ENCODE data around the gene TYW1B.
A peak's percentile ranks its signal among the peaks of the same experiment; 100 is the strongest.
"Not testable (repeated sequence)": the region's sequence is repeated elsewhere in the genome, so short reads cannot be mapped to it uniquely, and the experiment has no call there.

The TYW1B gene, protein sequence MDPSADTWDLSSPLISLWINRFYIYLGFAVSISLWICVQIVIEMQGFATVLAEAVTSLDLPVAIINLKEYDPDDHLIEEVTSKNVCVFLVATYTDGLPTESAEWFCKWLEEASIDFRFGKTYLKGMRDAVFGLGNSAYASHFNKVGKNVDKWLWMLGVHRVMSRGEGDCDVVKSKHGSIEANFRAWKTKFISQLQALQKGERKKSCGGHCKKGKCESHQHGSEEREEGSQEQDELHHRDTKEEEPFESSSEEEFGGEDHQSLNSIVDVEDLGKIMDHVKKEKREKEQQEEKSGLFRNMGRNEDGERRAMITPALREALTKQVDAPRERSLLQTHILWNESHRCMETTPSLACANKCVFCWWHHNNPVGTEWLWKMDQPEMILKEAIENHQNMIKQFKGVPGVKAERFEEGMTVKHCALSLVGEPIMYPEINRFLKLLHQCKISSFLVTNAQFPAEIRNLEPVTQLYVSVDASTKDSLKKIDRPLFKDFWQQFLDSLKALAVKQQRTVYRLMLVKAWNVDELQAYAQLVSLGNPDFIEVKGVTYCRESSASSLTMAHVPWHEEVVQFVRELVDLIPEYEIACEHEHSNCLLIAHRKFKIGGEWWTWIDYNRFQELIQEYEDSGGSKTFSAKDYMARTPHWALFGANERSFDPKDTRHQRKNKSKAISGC
- total RNA-seq, result 9.0 to 11.6 reads per million in 2 donors

DNA sequence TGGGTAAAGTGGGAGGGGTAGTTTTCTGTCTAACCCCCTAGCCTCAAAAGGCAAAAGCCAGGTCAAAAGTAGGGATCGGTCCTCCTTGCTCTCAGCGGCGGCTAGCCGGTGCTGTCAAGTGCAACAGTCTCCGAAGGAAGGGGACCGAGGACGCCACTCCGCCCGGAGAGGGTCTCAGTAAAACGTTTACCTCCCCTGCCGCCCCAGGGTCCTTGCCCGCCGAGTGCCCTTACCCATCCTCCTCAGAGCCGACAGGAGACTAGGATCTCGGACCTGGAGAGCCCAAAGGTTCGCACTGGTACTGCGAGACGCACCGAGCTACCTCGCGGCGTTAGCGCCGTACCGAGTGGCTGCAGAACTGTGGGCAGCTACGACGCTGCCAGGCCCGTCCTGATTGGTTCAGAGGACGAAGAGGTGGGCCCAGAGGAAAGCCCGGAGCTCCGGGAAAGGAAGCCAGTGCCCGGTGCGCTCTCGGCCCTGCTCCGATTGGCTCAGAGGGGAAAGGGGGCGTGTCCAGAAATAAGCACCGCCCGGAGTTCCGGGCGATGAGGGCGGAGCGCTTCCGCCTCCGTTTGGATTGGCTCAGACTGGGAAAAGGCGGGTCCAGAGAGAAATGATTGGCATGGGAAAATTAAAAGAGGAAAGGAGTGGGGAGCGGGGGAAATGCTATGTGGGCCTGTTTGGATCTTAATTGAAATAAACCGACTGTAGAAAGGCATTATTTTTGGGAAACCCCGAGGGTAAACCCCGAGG, at the start of gene TYW1B:
Gene TYW1B (minus strand): TSS at position 362 of the 753 bp plus-strand sequence. CDS start 125 bp downstream, at position 237.
- peak; percentile 86 for DNase-seq

DNA sequence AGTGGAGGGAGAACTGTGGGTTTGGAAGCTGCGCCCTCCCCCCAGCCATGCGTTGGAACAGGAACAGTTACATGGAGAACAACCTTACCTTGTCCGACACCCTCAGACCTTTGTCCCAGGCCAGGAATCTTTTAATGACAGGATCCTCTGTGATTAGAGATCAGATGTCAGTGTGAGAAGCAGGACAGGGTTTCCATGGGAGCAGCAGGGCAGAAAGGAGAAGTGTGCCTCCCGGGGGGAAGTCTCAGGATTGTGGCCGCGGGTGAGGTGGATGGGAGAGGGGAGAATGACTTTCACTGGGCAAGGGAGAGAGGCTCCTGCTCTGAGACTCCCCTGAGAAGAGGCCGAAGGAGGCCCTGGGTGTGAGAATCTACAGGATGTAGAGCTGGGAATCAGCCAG, 39.6 kb upstream of the TYW1B start:
- not testable (repeated sequence) for DNase-seq

DNA sequence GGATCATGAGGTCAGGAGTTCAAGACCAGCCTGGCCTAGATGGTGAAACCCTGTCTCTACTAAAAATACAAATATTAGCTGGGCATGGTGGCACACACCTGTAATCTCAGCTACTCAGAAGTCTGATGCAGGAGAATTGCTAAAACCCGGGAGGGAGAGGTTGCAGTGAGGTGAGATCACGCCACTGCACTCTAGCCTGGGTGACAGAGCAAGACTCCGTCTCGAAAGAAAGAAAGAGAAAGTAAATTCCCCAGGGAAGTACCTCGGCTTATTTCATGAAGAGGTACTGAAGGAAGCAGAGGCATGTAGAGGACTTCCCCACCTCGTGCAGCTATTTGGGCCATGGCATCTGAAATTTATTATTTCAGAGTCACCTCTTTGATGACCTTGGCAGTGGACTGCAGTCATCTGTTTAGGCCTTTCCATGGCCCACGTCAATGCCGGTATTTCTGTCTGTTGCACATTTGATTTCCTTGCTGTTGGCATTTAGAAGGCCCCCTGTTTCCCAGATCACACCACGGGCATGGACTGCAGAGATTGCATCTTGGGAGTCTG, 30.9 kb upstream of the TYW1B start:
- not testable (repeated sequence) for DNase-seq

DNA sequence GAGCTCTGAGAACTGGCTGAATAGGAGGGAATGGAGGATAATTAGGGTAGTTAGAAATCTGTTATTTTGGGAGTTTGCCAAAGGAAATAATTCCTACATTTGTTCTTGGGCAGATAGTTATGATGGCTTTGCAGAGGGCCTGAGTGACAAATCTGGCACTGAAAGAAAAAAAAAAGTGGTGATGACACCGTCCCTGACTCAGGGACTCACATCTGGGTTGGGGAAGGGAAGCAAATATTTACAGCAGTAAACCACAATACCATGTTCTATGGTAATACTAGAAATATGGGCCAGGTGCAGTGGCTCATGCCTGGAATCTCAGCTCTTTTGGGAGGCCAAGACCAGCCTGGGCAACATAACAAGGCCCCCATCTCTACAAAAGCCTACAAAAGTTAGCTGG, 29.9 kb upstream of the TYW1B start:
- not testable (repeated sequence) for DNase-seq

GRCh38 chr7:72855261-72855660, 27.3 kb upstream of the TYW1B start:
- DNase-seq, result not testable (repeated sequence)

DNA sequence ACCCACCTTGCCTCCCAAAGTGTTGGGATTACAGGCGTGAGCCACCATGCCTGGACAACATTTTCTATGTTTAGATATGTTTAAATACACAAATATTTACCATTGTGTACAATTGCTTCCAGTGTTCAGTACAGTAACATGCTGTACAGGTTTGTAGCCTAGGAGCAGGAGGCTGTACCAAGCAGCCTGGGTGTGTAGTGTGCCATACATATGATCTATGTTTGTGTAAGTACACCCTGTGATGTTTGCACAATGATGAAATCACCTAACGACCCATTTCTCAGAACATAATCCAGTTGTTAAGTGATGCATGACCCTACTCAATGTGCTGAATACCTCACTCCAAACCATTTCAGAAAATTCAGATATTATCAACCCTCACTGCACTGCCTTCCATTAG, 24.9 kb upstream of the TYW1B start:
- not testable (repeated sequence) for DNase-seq

- DNase-seq, result not testable (repeated sequence)
Measured at GRCh38 chr7:72850746-72851145, 22.7 kb upstream of the TYW1B start.

DNA sequence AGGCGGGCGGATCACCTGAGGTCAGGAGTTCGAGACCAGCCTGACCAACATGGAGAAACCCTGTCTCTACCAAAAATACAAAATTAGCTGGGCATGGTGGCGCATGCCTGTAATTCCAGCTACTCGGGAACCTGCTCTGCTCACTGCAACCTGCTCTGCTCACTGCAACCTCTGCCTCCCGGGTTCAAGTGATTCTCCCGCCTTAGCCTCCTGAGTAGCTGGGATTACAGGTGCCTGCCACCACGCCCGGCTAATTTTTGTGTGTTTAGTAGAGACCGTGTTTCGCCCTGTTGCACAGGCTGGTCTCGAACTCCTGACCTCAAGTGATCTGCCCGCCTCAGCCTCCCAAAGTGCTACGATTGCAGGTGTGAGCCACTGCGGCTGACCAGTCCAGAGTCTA, 16.1 kb upstream of the TYW1B start:
- DNase-seq, result not testable (repeated sequence)

- DNase-seq, result not testable (repeated sequence)
Measured at GRCh38 chr7:72843166-72843565, 15.2 kb upstream of the TYW1B start.

GRCh38 chr7:72840966-72841511, 13.0 kb upstream of the TYW1B start:
- not testable (repeated sequence) for DNase-seq

- not testable (repeated sequence) for DNase-seq
Measured at GRCh38 chr7:72838315-72838714, 10.3 kb upstream of the TYW1B start.

DNA sequence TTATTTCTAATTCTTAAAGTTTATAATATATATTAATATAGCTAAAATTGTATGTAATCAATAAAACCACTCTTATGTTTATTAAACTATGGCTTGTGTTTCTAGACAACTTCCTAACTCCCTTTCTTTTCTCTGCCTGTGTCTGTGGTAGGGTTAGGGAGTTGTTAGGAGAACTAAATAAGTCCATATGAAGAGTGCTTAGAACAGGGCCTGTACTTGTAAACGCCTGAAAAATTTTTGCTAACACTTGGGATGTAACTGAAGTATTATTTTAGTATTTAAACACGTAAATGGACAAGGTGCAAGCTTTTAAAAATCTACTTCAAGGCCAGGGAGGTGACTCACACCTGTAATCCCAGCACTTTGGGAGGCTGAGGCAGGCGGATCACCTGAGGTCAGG, 9.3 kb upstream of the TYW1B start:
- not testable (repeated sequence) for DNase-seq

DNA sequence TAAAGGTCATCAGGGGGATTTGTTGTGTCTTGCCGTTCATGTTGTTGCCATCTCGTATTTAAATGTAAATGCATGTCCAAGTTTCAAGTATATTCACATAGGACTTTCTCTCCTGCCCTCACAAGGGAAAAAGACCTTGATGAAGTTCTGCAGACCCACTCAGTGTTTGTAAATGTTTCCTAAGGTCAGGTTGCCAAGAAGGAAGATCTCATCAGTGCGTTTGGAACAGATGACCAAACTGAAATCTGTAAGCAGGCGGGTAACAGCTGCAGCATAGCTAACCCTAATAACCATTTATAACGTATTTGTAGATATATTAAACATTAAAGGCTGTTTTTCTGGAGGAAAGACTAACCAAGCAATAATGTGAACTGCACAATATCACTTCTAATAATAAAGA, 2.6 kb upstream of the TYW1B start:
- DNase-seq, result not testable (repeated sequence)

DNA sequence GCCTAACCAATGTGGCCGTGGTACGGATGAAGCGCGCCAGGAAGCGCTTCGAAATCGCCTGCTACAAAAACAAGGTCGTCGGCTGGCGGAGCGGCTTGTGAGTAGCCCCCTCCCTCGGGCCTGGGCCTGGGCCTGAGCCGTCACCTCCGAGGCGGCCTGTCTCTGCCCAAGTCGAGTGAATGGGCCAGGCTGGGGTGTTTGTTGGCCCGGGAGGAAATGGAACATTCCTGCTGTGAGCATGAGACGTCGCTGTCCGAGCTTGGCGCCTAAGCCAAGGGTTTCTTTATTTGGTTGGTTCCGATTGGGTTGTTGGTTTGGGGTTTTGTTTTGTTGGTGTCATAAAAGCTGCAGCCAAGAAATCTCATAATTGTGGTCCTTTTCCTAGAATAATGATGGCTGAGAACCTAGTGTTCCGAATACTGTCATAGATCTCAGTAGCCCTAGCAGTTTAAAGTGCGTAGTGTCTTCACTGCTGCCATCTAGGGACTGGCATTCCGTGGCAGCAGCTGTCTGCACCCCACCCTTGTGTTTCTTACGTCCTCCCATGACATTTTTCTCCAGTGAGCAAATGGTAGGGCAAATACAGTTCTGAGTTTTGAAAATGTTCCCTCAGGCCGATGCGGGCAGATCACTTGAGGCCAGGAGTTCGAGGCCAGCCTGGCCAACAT, 1.8 kb upstream of the TYW1B start:
- not testable (repeated sequence) for DNase-seq

DNA sequence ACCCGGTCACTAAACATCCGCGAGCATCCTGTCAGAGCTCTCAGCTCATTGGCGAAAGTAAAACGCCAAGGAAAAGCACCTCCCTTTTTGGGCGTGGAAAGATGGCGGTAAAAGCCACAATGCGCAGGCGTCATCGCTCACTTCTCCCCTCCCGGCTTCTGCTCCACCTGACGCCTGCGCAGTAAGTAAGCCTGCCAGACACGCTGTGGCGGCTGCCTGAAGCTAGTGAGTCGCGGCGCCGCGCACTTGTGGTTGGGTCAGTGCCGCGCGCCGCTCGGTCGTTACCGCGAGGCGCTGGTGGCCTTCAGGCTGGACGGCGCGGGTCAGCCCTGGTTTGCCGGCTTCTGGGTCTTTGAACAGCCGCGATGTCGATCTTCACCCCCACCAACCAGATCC, 1.3 kb upstream of the TYW1B start:
- DNase-seq, result peak; percentile 67

DNA sequence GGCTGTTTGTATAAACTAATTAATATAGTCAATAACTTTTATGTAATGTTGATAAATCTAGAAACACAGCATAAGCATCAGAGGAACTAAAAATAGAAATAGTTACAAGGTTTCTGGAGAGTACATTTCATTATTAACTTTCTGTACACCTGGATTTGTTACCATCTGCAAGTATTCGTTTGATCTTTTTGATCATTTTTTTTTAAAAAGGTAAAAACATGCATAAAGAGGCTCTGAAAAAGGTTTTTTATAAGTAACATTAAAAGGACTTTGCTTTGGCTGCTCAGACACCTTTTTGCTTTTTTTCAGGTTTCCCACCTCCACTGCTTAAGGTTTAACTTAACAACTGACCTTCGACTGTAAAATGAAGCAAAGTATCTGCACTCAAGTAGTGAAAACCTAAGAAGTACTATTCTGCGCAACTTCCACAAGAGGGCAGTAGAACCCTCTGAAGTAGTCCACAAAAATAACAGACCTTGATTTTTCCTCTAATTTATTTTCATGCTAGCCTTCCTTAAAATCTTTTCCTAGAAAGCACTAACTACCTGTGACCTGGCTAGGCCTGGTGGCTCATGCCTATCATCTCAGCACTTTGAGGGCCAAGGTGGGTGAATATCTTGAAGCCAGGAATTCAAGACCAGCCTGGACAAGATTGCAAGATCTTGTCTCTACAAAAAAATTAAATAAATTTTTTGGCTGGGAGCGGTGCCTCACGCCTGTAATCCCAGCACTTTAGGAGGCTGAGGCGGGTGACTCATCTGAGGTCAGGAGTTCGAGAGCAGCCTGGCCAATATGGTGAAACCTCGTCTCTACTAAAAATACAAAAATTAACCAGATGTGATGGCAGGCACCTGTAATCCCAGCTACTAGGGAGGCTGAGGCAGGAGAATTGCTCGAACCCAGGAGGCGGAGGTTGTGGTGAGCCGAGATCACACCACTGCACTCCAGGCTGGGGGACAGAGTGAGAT, 4.0 kb downstream of the TYW1B start:
- DNase-seq, result not testable (repeated sequence)

DNA sequence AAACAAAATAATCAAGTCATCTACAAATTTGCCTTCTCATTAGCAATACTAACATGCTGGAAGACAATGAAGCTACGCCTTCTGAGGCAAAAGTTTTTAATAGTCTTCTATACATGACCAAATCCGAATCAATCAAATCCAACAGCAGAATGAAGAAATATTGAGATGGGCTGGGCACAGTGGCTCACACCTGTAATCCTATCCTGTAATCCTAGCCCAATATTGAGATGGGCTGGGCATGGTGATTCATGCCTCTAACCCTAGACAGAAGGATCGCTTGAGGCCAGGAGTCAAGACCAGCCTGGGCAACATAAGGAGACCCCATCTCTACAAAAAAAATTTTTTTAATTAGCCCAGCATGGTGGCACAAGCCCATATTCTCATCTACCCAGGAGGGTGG, 5.5 kb downstream of the TYW1B start:
- DNase-seq, result not testable (repeated sequence)

- DNase-seq, result not testable (repeated sequence)
Measured at GRCh38 chr7:72818663-72819361, 9.2 kb downstream of the TYW1B start.

GRCh38 chr7:72817661-72818060, 10.3 kb downstream of the TYW1B start:
- DNase-seq, result not testable (repeated sequence)
